A549 (cell line): ENCODE measurements around the gene DIP2A. TPM values are rescaled to one million over a fixed set of nuclear protein-coding genes. Genes with fewer than 3 reads are reported as not detected.

Source experiments
- ATAC-seq, 2 experiments: fragments of 200-7000 bp in 1 of 2; fragments of >200 bp in 1 of 2; cut with Nextera tagmentation in 1 of 2; cut with Tn5 transposase in 1 of 2; 3 replicates each; pipeline versions ENCODE4 v1.8.0 to v1.9.1; 2018 to 2020; ENCODE audit warnings: mild to moderate bottlenecking in 1 of 2, moderate library complexity in 1 of 2
- CTCF ChIA-PET: fragments of 300-600 bp; sonication (Branson Sonifier 250); formaldehyde crosslinking; extraction: SDS; loops from one replicate; lab custom pipeline; 2021; ENCODE audit warnings: antibody characterized with exemption, inconsistent platforms; lab: Yijun Ruan, JAX
- POLR2A ChIA-PET: fragments of 350-600 bp; formaldehyde crosslinking; extraction: SDS; loops from one replicate; lab custom pipeline; 2021; ENCODE audit warnings: antibody characterized with exemption, inconsistent platforms; lab: Yijun Ruan, JAX
- DNase-seq, 2 experiments: peaks; one replicate each; pipeline versions ENCODE4 v3.0.0 to v3.0.0-alpha.2; 2011 to 2016; ENCODE audit warnings: low read depth in 1 of 2, low spot score in 1 of 2
- FAIRE-seq: peaks from 2 replicates; lab custom pipeline; 2011; peaks lifted over from hg19 to GRCh38; lab: Jason Lieb, UNC
- H3K27ac ChIP-seq, 2 experiments: fragments of >200 bp; sonication (Bioruptor Twin); formaldehyde crosslinking; 3 replicates each; pipeline ENCODE4 v1.5.1; 2016 to 2017
- H3K4me1 ChIP-seq: fragments of >200 bp; sonication (Bioruptor Twin); formaldehyde crosslinking; 3 replicates; pipeline ENCODE4 v1.6.1; 2016
- H3K4me2 ChIP-seq: fragments of >200 bp; sonication (Bioruptor Twin); formaldehyde crosslinking; 3 replicates; pipeline ENCODE4 v1.6.1; 2016
- H3K4me3 ChIP-seq: fragments of >200 bp; sonication (Bioruptor Twin); formaldehyde crosslinking; 3 replicates; pipeline ENCODE4 v1.5.1; 2016
- H3K9me3 ChIP-seq: fragments of >200 bp; sonication (Bioruptor Twin); formaldehyde crosslinking; 3 replicates; pipeline ENCODE4 v1.6.1; 2016
- ATOH8 ChIP-seq: fragments of 250-450 bp; sonication (Bioruptor Pico); IDR thresholded peaks from 2 replicates; pipeline ENCODE4 v1.5.0; 2020; ENCODE audit warnings: low read depth, mild to moderate bottlenecking, moderate library complexity
- CHD4 ChIP-seq: fragments of 200-600 bp; sonication (generic); IDR thresholded peaks from 2 replicates; pipeline ENCODE4 v1.6.1; 2016; ENCODE audit warnings: antibody characterized with exemption, mild to moderate bottlenecking, borderline replicate concordance
- ELK1 ChIP-seq: fragments of 150-350 bp; IDR thresholded peaks from 2 replicates; pipeline ENCODE4 v1.6.1; 2014; ENCODE audit warnings: low read depth, mild to moderate bottlenecking, low read length
- FOXS1 ChIP-seq: fragments of 250-450 bp; sonication (Bioruptor Pico); IDR thresholded peaks from 2 replicates; pipeline ENCODE4 v1.5.0; 2020; ENCODE audit warnings: mild to moderate bottlenecking, moderate library complexity
- HDAC2 ChIP-seq: fragments of 200-600 bp; sonication (generic); IDR thresholded peaks from 2 replicates; pipeline ENCODE4 v1.6.1; 2016
- HEYL ChIP-seq: fragments of 250-450 bp; sonication (Bioruptor Pico); IDR thresholded peaks from 2 replicates; pipeline ENCODE4 v1.8.0; 2021; ENCODE audit warnings: mild to moderate bottlenecking, moderate library complexity
- HMGXB4 ChIP-seq: fragments of 250-450 bp; sonication (Bioruptor Pico); IDR thresholded peaks from 2 replicates; pipeline ENCODE4 v1.5.0; 2021; ENCODE audit warnings: mild to moderate bottlenecking, moderate library complexity, borderline replicate concordance
- HOXB13 ChIP-seq: fragments of 250-450 bp; sonication (Bioruptor Pico); IDR thresholded peaks from 2 replicates; pipeline ENCODE4 v1.5.0; 2020; ENCODE audit warnings: low read depth, mild to moderate bottlenecking, moderate library complexity
- MYC ChIP-seq: IDR thresholded peaks from 2 replicates; pipeline ENCODE4 v1.6.1; 2012; ENCODE audit warnings: mild to moderate bottlenecking, inconsistent platforms, low read length, improper control_type of control experiment, borderline replicate concordance
- NPAS2 ChIP-seq: fragments of 250-450 bp; sonication (Bioruptor Pico); IDR thresholded peaks from 2 replicates; pipeline ENCODE4 v1.8.0; 2022; ENCODE audit warnings: mild to moderate bottlenecking, moderate library complexity, borderline replicate concordance
- RARB ChIP-seq: fragments of 250-450 bp; sonication (Bioruptor Pico); IDR thresholded peaks from 2 replicates; pipeline ENCODE4 v1.8.0; 2021; ENCODE audit warnings: mild to moderate bottlenecking, moderate library complexity
- RCOR1 ChIP-seq: fragments of 150-350 bp; IDR thresholded peaks from 2 replicates; pipeline ENCODE4 v1.6.1; 2014; ENCODE audit warnings: antibody characterized with exemption, low read length, low read depth
- RFX5 ChIP-seq: fragments of 450-650 bp; IDR thresholded peaks from 2 replicates; pipeline ENCODE4 v1.7.1; 2014; ENCODE audit warnings: antibody characterized with exemption, mild to moderate bottlenecking, moderate library complexity
- SREBF2 ChIP-seq: fragments of 450-650 bp; IDR thresholded peaks from 2 replicates; pipeline ENCODE4 v1.6.1; 2014; ENCODE audit warnings: mild to moderate bottlenecking, moderate library complexity
- TP53 ChIP-seq: fragments of 250-450 bp; sonication (Bioruptor Pico); IDR thresholded peaks from 2 replicates; pipeline ENCODE4 v1.5.0; 2021; ENCODE audit warnings: mild to moderate bottlenecking, moderate library complexity
- ZNF302 ChIP-seq: fragments of 250-450 bp; sonication (Bioruptor Pico); IDR thresholded peaks from 2 replicates; pipeline ENCODE4 v1.9.0; 2021; ENCODE audit warnings: inconsistent platforms, mild to moderate bottlenecking, moderate library complexity
- WGBS: methylation state at CpG from one replicate; pipeline ENCODE4 v1.1.6; 2017; ENCODE audit errors: missing lambda C conversion rate; 5-methylcytosine and 5-hydroxymethylcytosine counted together
- polyA plus RNA-seq, 4 experiments: library from polyadenylated mRNA; depleted of rRNA in 3 of 4; stranded (reverse); fragments of >200 nt; fragmentation: RNase III in 1 of 4; extraction: RNeasy Plus Mini Kit Qiagen cat#74134 plus additional on column Dnase treatment in 1 of 4; gene quantifications; 2 replicates in 3 of 4; 3 replicates in 1 of 4; pipeline ENCODE4 v1.2.3, GENCODE V29; 2011 to 2017

DIP2A gene
- polyA plus RNA-seq, 2 of the 4 experiments (the other 2 are of a cell fraction): 13.3 to 18.4 TPM

DNA sequence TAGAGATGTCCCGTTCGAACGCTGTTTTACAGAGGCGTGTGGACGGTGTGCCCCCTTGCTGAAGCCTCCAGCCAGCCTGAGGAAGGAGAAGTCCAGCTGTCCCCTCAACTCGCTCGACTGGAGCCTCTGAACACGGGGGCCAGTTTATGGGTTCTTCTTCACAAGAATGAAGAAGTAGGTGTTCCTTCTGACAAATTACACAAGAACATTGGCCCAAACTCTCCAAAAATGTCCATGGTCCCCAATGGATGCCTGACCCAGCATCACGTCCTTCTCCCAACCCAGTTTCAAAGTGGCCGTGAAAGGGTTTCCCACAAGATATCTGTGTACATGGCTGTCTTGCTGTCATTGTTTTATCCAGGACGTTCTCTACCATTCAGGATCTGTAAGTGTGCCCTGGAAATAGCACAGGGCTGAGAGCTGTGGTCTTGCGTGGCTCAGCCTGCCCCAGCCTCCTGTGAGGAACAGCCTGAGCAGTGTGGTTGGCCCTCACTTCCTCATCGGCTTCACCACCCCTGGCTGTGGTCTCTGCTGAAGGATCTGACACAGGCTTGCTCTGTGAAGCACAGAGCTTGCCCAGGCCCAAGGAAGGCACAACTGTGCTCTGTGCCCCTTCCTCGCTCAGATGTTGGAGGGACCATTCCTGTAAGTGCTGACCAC is 147.2 kb downstream of the DIP2A start:
- no peaks in the 10 kb centered on the region for H3K4me1 ChIP-seq
- TF ChIP-seq HOXB13 (no peak), RCOR1 (no peak), ATOH8 (CRISPR knock-in tag) (no peak), HMGXB4 (CRISPR knock-in tag) (no peak)
- TF ChIP-seq, all 56 proteins: peak for 0
- no peak for FAIRE-seq
- no peak for ATAC-seq
- Histone ChIP-seq H3K4me3 (no peak overlapping the region), H3K4me2 (no peak overlapping the region), H3K27ac (no peak overlapping the region), H3K9me3 (no peaks in the 10 kb centered on the region; the same call in 2 of the 3 replicates)
- WGBS: 73% methylated on average over 12 of the region's 14 CpGs
- POLR2A ChIA-PET: no interaction called here
- DNase-seq: no peak
- CTCF ChIA-PET: interaction anchor here (1.8 kb wide), 1 partner anchor 9 kb away, joined by 5 read pairs; no protein-coding TSS in a partner anchor

DNA sequence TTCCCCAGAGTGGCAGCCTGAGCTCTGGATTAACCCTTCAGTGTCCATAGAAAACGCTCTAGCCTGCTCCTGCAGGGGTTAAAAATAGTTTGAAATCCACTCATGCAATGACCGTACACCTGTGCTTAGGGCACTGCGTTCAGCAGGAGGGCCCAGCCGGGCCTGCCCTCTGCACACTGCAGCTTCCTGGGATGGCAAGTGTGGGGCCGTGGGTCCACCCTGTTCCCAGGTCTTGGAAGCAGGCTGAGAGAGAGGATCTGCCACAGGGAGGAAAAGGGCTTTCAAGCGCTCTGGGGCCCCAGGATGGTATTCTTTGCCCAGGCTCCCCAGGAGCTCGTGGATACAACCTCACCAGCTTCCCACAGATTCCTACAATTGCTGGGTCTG is 147.7 kb downstream of the DIP2A start:
- ATAC-seq (no peak), DNase-seq (no peak), FAIRE-seq (no peak)
- H3K4me3 ChIP-seq: no peak overlapping the region
- no peaks in the 10 kb centered on the region; the same call in 2 of the 3 replicates for H3K9me3 ChIP-seq
- no peak for TF ChIP-seq ZNF302 (CRISPR knock-in tag)
- TF ChIP-seq RARB (CRISPR knock-in tag): no peak
- TF ChIP-seq NPAS2 (CRISPR knock-in tag): no peak
- no peak for TF ChIP-seq TP53 (CRISPR knock-in tag)
- TF ChIP-seq ELK1: no peak
- TF ChIP-seq HDAC2: no peak
- POLR2A ChIA-PET: no interaction called here
- no peak overlapping the region for H3K4me2 ChIP-seq
- WGBS: 67% methylated on average over 5 of the region's 7 CpGs
- no peaks in the 10 kb centered on the region for H3K4me1 ChIP-seq
- no peak overlapping the region for H3K27ac ChIP-seq
- CTCF ChIA-PET: interaction anchor here (1.8 kb wide), 1 partner anchor 9 kb away, joined by 5 read pairs; no protein-coding TSS in a partner anchor

DNA sequence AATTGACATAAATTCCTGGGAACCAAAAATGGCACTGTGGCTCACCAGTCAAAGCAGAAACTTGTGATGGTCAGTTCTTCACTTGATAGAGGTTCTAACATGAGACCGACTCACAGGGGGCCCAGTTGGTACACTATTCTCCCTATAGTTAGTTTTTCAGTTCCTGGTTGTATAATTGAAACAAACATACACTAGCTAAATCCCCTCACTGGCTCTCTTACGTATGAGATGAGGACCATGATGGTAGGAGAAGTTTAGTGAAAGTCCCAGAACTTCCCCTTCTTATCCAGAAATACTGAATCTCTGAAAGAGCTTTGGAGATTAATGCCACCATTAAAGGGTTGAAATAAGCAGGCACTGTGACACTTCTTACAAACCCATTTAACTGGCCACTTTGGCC is 148.9 kb downstream of the DIP2A start:
- POLR2A ChIA-PET: no interaction called here
- 24% methylated on average over 2 of the region's 2 CpGs for WGBS
- DNase-seq: no peak
- H3K9me3 ChIP-seq: no peaks in the 10 kb centered on the region; the same call in 2 of the 3 replicates
- no peak overlapping the region for H3K27ac ChIP-seq
- no peak overlapping the region for H3K4me3 ChIP-seq
- TF ChIP-seq HDAC2: no peak
- no peak for TF ChIP-seq MYC
- no peak for TF ChIP-seq FOXS1 (CRISPR knock-in tag)
- no peak for TF ChIP-seq CHD4
- no peak for TF ChIP-seq SREBF2
- TF ChIP-seq ELK1: no peak
- no peak for TF ChIP-seq RFX5
- no peak for TF ChIP-seq HEYL
- no peaks in the 10 kb centered on the region for H3K4me1 ChIP-seq
- no peak overlapping the region for H3K4me2 ChIP-seq
- ATAC-seq: no peak
- no peak for FAIRE-seq
- CTCF ChIA-PET: no interaction called here
